ENCODE measurements around the gene FBXO45.
"Not testable (repeated sequence)": the region's sequence is repeated elsewhere in the genome, so short reads cannot be mapped to it uniquely, and the experiment has no call there.

FBXO45 gene, protein sequence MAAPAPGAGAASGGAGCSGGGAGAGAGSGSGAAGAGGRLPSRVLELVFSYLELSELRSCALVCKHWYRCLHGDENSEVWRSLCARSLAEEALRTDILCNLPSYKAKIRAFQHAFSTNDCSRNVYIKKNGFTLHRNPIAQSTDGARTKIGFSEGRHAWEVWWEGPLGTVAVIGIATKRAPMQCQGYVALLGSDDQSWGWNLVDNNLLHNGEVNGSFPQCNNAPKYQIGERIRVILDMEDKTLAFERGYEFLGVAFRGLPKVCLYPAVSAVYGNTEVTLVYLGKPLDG

DNA sequence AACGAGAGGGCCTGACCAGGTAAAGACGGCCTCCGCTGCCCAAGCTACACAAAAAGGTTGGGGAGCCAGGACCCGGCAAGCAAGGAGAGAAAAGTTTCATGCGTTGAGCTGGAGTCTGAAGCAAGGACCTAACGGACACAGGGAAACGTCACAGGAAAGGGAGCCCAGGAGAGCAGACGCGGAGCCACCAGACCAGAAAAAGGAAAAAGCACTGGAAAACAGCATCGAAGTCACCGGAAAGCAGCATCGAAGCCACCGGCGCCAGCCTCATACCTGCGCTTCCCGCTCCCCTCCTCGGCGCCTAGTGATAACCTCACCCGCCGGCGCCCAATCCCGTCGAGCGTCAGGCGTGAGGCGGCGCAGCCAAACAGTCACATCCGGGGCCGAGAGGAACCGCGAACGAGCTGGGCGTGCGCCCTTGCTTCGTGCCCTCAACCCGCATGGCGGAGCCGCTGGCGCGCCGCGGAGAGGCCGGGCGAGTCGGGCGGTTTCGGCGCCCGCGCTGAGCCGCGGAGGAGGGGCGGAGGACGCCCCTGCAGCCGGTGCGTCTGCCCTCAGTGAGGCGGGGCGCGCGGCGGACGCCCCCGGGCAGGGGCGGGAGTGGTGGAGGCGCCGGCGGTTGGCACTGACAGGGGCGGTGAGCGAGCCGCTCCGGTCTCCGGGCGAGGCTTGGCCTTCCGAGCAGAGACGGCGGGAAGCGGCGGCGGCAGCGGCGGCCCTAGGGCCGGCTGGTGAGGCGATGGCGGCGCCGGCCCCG is at the start of gene FBXO45, which contains the start of gene WDR53:
TSS of gene FBXO45 (plus strand) at position 415 of the 757 bp plus-strand sequence. CDS start at position 740, 325 bp downstream.
TSS of gene WDR53 (minus strand) at position 309 of the 757 bp plus-strand sequence. CDS start 7,079 bp downstream, outside the sequence.
- in situ Hi-C loops (cut with HindIII; ENCODE audit: low pct_ligation_motif_present, low pct_unique_long_range_greater_than_20kb, low sequenced_read_pairs) = no loop called here
- DNase-seq = peak; percentile 93

DNA sequence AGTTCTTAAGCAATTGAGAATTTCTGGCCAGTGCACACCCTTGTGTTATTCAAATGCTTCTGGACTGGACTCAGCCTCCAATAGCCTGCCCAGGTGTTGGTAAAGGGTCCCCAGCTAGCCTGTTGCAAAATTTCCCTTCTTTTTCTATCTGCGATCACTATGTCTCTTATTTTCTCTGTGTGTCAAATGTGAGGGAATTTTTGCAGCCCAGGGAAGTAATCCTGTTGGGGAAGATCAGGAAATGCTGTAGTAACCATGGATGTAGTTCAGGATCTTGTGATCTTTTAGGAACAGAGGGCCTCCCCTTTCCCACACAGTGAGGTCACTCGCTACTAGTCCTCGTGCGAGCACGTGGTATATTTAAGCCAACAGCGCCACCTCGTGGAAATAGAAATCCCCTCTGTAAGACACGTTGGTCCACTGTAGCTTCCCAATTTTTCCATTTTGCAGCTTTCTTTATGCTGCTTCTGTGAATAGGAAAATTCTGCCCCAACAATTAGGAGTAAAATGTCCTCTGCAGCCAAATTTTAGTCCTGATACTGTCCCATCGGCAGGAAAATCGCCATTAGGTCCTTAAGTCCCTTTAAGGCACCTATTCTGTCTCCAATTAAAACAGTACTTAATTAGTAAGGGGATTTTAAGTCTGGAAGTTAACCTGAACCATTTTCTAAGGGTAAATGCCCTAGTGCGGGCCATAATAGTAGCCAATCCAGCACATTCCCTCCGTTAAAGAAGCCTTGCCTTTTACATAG is 49.3 kb upstream of the FBXO45 start:
- DNase-seq = peak; percentile 39
- in situ Hi-C loops (cut with HindIII; ENCODE audit: low pct_ligation_motif_present, low pct_unique_long_range_greater_than_20kb, low sequenced_read_pairs) = no loop called here

DNA sequence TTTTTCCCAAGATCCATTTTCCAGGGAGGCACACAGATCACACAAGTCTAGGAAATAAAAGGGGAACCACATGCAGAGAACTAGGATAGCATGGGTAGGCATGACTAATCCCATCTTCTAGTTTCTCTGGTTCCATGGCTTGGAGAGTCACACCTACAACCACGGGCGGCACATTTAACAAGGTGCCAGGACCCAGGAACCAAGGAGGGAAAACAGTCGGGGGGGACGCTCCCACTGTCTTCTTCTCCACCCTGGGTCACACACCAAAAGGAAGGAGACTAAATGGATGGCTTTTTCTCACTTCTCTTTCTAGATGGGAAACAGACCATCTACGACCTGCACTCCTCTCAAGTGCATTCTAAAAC is 48.8 kb upstream of the FBXO45 start:
- in situ Hi-C loops (cut with HindIII; ENCODE audit: low pct_ligation_motif_present, low pct_unique_long_range_greater_than_20kb, low sequenced_read_pairs) = no loop called here
- DNase-seq = no peak

DNA sequence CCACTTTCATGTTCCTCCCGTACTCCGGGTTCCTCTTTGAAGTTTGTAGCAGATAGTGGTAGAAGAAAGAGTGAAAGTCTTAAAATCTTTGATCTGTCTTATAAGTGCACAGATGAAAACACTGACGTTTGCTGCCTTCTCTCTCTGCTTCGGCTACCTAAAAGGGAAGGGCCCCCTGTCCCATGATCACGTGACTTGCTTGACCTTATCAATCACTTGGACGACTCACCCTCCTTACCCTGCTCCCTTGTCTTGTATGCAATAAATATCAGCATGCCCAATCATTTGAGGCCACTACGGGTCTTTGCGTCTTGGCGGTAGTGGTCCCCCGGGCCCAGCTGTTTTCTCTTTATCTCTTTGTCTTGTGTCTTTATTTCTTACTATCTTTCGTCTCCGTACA is 47.2 kb upstream of the FBXO45 start:
- DNase-seq; in situ Hi-C loops (cut with HindIII; ENCODE audit: low pct_ligation_motif_present, low pct_unique_long_range_greater_than_20kb, low sequenced_read_pairs): not testable (repeated sequence)

DNA sequence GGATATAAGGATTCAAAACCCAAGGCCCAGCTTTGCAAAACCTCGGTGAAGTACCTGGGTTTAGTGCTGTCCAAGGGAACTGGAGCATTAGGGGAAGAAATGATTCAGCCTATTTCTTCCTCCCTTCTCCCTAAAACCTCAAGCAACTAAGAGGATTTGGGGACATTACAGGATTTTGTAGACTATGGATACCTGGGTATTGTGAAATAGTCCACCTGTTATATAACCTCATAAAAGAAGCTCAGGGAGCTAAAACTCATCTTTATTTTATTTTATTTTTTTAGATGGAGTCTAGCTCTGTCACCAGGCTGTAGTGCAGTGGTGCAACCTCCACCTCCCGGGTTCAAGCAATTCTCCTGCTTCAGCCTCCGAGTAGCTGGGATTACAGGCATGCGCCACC is 44.6 kb upstream of the FBXO45 start:
- in situ Hi-C loops (cut with HindIII; ENCODE audit: low pct_ligation_motif_present, low pct_unique_long_range_greater_than_20kb, low sequenced_read_pairs) = no loop called here
- no peak for DNase-seq

DNA sequence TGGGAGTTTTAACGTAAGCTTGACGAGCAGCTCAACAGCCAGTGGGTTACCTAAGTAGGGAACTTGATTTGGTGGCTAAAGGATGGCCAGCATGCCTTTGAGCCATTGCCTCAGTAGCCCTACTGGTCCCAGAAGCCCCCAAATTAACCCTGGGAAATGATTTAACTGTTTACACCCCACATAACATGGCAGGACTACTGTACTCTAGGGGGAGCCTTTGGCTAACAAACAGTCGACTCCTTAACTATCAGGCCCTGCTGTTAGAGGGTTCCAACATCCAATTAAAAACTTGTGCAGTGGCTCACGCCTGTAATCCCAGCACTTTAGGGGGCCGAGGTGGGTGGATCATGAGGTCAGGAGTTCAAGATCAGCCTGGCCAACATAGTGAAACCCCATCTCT is 43.9 kb upstream of the FBXO45 start:
- in situ Hi-C loops (cut with HindIII; ENCODE audit: low pct_ligation_motif_present, low pct_unique_long_range_greater_than_20kb, low sequenced_read_pairs) = no loop called here
- DNase-seq = no peak

DNA sequence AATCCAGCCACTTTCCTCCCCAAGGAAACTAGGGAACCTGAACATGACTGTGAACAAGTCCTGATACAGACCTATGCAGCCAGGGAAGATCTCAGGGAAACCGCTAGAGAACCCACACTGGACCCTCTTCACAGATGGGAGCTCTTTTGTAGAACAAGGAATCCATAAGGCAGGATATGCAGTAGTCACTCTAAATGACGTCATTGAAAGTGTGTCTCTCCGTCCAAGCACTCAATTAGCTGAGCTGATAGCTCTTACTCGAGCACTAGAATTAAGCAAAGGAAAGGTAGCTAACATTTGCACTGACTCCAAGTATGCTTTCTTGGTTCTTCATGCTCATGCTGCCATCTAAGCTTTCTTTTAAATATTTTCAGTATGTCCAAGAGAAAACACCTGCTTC is 43.3 kb upstream of the FBXO45 start:
- in situ Hi-C loops (cut with HindIII; ENCODE audit: low pct_ligation_motif_present, low pct_unique_long_range_greater_than_20kb, low sequenced_read_pairs) = no loop called here
- DNase-seq = no peak

DNA sequence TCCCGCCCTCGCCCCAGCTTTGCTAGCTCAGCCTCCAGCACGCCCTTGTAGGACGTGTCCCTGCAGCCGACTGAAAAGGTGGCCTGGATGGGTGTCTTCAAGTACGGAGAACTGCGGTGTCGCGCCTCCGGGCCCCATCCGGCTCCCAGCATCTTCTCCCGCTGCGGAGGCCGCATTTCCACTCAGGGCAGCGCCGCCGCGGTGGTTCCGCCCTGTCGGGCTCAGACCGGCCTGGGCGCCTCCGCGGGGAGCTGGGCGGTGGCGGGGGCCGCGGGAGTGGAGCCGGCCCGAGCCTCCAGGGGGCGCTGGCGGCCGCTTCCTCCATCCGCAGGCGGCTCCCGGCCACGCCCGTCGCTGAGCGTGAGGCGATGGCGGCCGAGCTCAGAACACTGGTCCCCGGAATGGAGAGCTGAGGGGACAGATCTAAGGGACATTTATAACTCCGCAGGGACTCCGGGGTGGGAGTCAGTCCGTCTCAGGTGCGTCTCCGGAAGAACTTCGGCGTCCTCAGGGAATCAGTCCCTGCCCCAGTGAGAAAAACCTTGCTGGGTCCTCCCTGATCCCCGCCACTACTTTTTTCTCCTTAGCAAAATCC is 39.7 kb upstream of the FBXO45 start:
- peak; percentile 79 for DNase-seq
- in situ Hi-C loops (cut with HindIII; ENCODE audit: low pct_ligation_motif_present, low pct_unique_long_range_greater_than_20kb, low sequenced_read_pairs) = no loop called here

DNA sequence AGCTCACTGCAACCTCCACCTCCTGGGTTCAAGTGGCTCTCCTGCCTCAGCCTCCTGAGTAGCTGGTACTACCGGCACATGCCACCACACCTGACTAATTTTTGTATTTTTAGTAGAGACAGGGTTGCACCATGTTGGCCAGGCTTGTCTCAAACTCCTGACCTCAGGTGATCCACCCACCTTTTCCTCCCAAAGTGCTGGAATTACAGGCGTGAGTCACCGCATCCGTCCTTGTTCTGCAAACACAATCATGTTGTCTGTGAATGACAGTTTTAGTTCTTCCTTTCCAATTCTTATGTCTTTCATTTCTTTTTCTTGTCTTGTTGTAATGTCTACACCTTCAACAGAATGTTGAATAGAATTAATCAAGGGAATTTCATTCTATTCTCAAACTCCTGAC is 37.0 kb upstream of the FBXO45 start:
- no peak for DNase-seq
- in situ Hi-C loops (cut with HindIII; ENCODE audit: low pct_ligation_motif_present, low pct_unique_long_range_greater_than_20kb, low sequenced_read_pairs) = no loop called here

DNA sequence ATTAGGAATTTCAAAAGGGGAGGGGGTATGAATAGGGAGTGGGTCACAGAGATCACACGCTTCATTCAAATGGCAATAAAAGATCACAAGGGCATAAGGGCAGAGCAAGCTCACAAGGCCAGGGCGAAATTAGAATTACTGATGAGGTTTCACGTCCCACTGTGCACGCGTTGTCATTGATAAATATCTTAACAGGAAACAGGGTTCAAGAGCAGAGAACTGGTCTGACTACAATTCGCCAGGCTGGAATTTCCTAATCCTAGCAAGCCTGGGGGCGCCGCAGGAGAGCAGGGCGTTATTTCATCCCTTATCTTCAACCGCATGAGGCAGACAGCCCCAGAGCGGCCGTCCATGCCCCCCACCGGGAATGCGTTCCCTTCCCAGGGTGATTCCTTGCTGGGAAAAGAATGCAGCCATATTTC is 35.2 kb upstream of the FBXO45 start:
- in situ Hi-C loops (cut with HindIII; ENCODE audit: low pct_ligation_motif_present, low pct_unique_long_range_greater_than_20kb, low sequenced_read_pairs) = no loop called here
- DNase-seq = no peak

DNA sequence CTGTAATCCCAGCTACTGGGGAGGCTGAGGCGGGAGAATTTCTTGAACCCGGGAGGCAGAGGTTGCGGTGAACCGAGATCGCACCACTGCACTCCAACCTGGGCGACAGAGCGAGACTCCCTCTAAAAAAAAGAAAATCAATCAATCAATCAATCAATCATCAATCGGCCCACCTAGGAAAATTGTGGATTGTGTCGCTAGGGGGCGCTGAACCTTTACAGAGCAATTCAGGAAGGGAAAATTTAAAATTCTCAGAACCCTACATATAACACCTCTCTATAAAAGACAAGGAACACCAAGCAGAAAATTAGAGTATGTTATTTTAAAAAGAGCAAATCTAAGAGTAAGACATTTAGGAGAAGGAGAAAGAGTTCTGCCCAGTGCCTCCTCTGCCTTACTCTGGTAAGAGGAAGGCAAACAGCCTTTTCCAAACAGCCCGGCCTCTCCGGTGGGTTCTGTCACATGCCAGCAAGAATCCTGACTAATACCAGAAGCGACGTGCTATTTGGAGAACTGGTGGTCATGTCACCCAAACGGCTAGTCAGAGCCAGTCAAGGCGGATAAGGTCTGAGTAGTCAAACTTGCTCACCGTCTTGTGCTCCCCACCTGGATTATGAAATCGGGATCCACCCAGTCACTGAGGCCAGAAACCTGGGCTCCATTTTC is 31.0 kb upstream of the FBXO45 start:
- in situ Hi-C loops (cut with HindIII; ENCODE audit: low pct_ligation_motif_present, low pct_unique_long_range_greater_than_20kb, low sequenced_read_pairs) = no loop called here
- DNase-seq = peak; percentile 9

DNA sequence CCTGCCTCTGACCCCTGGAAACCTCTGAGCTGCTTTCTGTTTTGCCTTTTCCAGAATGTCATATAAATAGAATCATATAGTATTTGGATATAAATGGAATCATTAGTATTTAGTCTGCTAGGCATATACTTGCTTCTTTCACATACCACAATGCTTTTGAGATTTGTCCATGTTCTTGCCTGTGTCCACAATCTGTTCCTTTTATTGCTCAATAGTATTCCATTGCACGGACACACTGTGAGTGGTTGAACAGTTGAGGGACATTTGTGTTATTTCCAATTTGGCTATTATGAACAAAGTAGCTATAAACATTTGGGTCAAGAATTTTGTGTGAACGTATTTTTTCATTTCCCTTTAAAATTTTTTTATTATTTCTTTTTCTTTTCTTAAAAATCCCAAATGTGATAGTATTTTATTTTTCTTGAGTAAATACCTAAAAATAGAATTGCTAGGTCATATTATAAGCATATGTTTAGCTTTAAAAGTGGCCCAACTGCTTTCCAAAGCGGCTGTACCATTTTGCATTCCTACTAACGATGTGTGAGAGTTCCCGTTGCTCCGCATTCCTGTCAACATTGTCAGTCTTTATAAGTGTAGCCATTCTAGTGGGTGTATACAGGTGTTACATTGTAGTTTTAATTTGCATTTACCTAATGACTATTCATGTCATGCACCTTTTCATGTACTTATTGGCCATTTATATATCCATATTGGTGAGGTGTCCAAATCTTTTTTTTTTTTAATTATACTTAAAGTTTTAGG is 26.6 kb upstream of the FBXO45 start:
- in situ Hi-C loops (cut with HindIII; ENCODE audit: low pct_ligation_motif_present, low pct_unique_long_range_greater_than_20kb, low sequenced_read_pairs) = no loop called here

DNA sequence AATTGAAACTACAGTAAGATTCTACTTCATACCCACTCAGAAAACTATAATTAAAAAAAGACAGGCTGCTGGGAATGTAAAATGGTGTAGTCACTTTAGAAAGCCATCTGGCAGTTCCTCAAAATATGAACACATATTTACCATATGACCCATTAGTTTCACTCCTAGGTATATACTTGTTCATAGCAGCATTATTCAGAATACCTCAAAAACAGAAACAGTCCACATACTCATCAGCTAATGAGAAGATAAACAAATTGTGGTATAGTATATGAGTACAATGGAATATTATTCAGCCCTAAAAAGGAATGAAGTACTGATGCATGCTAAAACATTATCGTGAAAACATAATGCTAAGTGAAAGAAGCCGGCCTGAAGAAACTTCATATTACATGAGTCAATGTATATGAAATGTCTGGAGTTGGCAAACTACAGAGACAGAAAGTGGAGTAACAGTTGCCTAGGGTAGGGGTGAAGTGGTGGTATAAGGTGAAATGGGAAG is 23.9 kb upstream of the FBXO45 start:
- in situ Hi-C loops (cut with HindIII; ENCODE audit: low pct_ligation_motif_present, low pct_unique_long_range_greater_than_20kb, low sequenced_read_pairs) = no loop called here
- DNase-seq = no peak

More for the DNA sequence above, 26.6 kb upstream of the FBXO45 start:
- no peak for DNase-seq

DNA sequence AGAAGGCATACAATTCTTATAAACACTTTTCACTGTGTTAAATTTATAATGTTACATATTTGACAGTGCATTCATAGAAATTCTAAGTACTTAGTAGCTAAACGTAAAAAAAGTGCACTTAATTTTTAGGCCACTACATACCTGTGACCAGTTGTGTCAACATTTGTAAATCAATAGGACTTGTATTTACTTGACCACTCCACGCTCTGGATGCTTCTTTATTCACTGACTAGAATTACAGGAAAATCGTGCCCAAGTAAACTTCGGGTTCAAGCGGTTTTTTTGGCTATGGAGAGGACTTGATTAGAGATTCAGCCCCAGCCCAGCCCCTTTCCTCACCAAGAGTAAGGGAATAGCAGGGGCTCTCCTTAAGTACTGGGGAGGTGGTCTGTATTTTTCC is 21.9 kb upstream of the FBXO45 start:
- no peak for DNase-seq
- in situ Hi-C loops (cut with HindIII; ENCODE audit: low pct_ligation_motif_present, low pct_unique_long_range_greater_than_20kb, low sequenced_read_pairs) = no loop called here

DNA sequence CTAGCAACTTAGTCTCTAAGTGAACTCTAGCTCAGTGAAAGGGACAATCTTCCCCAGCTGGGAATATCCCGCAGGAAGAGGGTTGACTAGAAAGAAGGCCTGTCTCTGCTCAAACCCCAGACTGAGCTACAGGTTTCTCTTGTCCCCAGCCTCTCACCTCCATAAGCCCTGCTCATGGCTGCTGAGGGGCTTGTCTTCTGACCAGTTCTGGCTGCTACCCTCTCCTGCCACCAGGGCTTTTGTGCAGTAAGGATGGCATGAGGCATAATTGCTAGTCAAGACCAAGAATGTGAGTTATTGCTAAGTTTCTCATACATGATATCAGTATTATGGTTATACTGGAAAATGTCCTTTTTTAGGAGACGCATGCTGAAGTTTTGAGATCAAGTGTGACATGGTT is 21.4 kb upstream of the FBXO45 start:
- DNase-seq = no peak
- in situ Hi-C loops (cut with HindIII; ENCODE audit: low pct_ligation_motif_present, low pct_unique_long_range_greater_than_20kb, low sequenced_read_pairs) = no loop called here

DNA sequence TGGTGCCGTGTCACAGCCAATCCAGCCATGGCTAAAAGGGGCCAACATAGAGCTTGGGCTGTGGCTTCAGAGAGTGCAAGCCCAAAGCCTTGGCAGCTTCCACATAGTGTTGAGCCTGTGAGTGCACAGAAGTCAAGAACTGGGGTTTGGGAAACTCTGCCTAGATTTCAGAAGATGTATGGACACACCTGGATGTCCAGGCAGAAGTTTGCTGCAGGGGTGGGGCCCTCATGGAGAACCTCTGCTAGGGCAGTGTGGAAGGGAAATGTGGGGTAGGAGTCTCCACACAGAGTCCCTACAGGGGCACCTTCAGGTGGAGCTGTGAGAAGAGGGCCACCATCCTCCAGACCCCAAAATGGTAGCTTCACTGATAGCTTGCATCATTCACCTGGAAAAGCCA is 19.1 kb upstream of the FBXO45 start:
- in situ Hi-C loops (cut with HindIII; ENCODE audit: low pct_ligation_motif_present, low pct_unique_long_range_greater_than_20kb, low sequenced_read_pairs); DNase-seq: not testable (repeated sequence)

DNA sequence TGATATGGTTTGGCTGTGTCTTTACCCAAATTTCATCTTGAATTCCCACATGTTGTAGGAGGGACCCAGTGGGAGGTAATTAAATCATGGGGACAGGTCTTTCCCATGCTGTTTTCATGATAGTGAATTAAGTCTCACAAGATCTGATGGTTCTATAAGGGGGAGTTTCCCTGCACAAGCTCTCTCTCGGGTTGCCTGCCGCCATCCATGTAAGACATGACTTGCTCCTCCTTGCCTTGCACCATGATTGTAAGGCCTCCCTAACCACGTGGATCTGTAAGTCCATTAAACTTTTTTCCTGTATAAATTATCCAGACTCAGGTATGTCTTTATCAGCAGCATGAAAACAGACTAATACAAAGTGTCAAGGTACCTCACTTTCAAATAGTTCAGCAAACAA is 18.3 kb upstream of the FBXO45 start:
- in situ Hi-C loops (cut with HindIII; ENCODE audit: low pct_ligation_motif_present, low pct_unique_long_range_greater_than_20kb, low sequenced_read_pairs) = not testable (repeated sequence)

DNA sequence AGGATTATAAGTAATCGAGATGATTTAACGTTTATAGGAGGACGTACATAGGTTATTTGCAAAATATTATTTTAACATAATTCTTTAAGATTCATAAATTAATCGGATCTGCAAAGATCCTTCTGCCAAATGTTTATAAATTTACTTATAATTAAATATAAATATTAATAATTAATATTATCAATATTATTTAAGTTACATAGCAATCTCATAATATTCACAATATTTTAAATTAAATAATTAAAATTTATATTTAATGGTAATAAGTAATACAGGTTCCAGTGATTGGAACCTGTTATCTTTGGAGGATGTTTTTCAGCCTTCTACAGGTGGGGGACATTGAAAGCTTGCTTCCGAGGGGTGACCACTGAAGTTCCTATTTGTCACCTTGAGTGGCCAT is 16.2 kb upstream of the FBXO45 start:
- in situ Hi-C loops (cut with HindIII; ENCODE audit: low pct_ligation_motif_present, low pct_unique_long_range_greater_than_20kb, low sequenced_read_pairs) = no loop called here
- no peak for DNase-seq

More for the DNA sequence above, 18.3 kb upstream of the FBXO45 start:
- not testable (repeated sequence) for DNase-seq

Measured in ACHN (cell line).